Activated CD4-positive, alpha-beta memory T cell treated with anti-CD3 and anti-CD28 coated beads, Interleukin-2, amount 10 ng/mL, durations not matched to agents 7 days and 5 days (primary cell): Measurements from ENCODE around the gene MYLK. TPM values are rescaled to one million over a fixed set of nuclear protein-coding genes. Genes with fewer than 3 reads are reported as not detected.

ENCODE experiments used
- CTCF ChIA-PET: fragments of 350-600 bp; sonication (Branson Sonifier 250); formaldehyde crosslinking; loops from one replicate; lab custom pipeline; 2021; ENCODE audit warnings: antibody characterized with exemption, inconsistent platforms; lab: Charles Lee
- POLR2A ChIA-PET: fragments of 350-600 bp; sonication (Branson Sonifier 250); formaldehyde crosslinking; loops from one replicate; lab custom pipeline; 2021; ENCODE audit warnings: antibody characterized with exemption; lab: Charles Lee
- DNase-seq: peaks from one replicate; pipeline ENCODE4 v3.0.0-alpha.2; 2020
- H3K27ac Mint-ChIP-seq: one replicate; pipeline ENCODE4 v1.8.0; 2021; ENCODE audit warnings: mild to moderate bottlenecking, mixed read lengths
- H3K27me3 Mint-ChIP-seq: one replicate; pipeline ENCODE4 v1.8.0; 2021; ENCODE audit warnings: mixed read lengths
- H3K36me3 Mint-ChIP-seq: one replicate; pipeline ENCODE4 v1.8.0; 2021; ENCODE audit warnings: low read depth, mixed read lengths
- H3K4me1 Mint-ChIP-seq: one replicate; pipeline ENCODE4 v1.8.0; 2021; ENCODE audit warnings: mixed read lengths
- H3K4me3 Mint-ChIP-seq: one replicate; pipeline ENCODE4 v1.8.0; 2021; ENCODE audit warnings: mild to moderate bottlenecking, mixed read lengths
- H3K9me3 Mint-ChIP-seq: one replicate; pipeline ENCODE4 v1.8.0; 2021; ENCODE audit warnings: mixed read lengths
- total RNA-seq, 2 experiments: library from RNA; stranded (reverse); gene quantifications; one replicate each; pipeline ENCODE4 v1.2.3, GENCODE V29; 2021

Gene MYLK
- total RNA-seq, 2 experiments from 2014 or later, result 0.50 to 0.68 TPM

DNA sequence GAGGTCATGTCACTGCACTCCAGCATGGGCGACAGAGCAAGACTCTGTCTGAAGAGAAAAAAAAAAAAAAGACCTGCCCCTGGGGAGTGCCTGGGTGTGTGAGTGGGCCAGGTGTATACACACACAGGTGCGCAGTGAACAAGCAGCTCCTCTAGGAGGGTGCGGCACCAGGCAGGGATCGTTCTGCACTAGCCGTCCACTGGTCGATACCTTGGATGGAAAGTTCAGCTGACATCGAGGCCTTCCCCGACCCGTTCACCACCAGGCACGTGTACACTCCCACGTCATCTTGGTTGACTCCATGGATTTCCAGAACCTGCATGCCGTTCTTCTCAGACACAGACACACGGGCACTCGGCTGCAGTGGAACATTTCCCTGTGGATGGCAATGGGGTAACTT lies 147.0 kb downstream of the MYLK start:
- Mint-ChIP-seq H3K4me3 (no peak overlapping the region), H3K4me1 (no peaks in the 10 kb centered on the region), H3K27ac (no peak overlapping the region), H3K36me3 (no peaks in the 10 kb centered on the region), H3K9me3 (no peaks in the 10 kb centered on the region), H3K27me3 (peaks cover 8% of the 10 kb centered on the region)
- ChIA-PET CTCF (interaction anchor here (1.1 kb wide), 1 partner anchor 14 kb away, joined by 3 read pairs; no protein-coding TSS in a partner anchor), POLR2A (no interaction called here)
- DNase-seq, result no peak

DNA sequence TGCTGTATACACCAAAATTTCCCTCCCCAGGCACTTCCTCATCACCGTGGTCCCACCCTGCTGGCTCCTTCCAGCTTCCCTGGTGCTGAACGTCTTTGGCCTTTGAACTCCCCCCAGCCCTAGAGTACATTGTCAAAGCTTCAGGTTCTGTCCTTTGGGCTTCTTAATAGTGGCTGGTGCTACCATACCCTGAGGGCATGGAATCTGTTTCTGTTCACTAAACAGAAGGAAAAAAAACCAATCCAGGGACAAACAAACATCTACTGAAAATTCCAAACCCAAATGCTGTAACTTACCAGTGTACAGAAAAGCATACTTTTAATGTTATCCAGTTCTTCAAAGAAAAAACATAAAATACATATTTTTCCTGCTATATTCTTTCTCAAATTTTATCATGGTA lies 148.7 kb downstream of the MYLK start:
- no peak for DNase-seq
- ChIA-PET POLR2A (no interaction called here), CTCF (no interaction called here)
- Mint-ChIP-seq H3K9me3 (no peaks in the 10 kb centered on the region), H3K27ac (no peak overlapping the region), H3K4me3 (no peak overlapping the region), H3K36me3 (no peaks in the 10 kb centered on the region), H3K4me1 (no peaks in the 10 kb centered on the region), H3K27me3 (peaks cover 12% of the 10 kb centered on the region)

DNA sequence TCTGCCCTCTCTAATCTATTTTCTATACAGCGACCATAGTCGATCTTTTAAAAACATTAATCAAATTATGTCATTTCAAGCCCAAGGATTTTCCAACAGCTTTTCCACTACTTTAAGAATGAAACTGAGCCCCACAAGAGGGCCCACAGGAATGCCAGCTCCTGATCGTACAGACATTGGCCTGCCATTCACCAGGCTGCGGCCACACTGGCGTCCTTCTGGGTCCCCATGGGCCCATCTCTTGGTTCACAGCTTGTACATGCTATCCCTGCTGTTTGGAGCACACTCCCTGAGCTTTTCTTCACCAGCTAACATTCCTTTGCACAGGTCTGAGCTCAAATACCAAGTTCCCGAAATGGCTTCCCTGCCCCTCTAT lies 149.6 kb downstream of the MYLK start:
- no peak for DNase-seq
- no peaks in the 10 kb centered on the region for H3K9me3 Mint-ChIP-seq
- CTCF ChIA-PET, result interaction anchor here (1.4 kb wide), 1 partner anchor 11 kb away, joined by 3 read pairs; no protein-coding TSS in a partner anchor
- H3K36me3 Mint-ChIP-seq, result no peaks in the 10 kb centered on the region
- no peak overlapping the region for H3K4me3 Mint-ChIP-seq
- H3K27ac Mint-ChIP-seq, result no peak overlapping the region
- POLR2A ChIA-PET, result no interaction called here
- H3K4me1 Mint-ChIP-seq, result no peaks in the 10 kb centered on the region
- peaks cover 14% of the 10 kb centered on the region for H3K27me3 Mint-ChIP-seq

DNA sequence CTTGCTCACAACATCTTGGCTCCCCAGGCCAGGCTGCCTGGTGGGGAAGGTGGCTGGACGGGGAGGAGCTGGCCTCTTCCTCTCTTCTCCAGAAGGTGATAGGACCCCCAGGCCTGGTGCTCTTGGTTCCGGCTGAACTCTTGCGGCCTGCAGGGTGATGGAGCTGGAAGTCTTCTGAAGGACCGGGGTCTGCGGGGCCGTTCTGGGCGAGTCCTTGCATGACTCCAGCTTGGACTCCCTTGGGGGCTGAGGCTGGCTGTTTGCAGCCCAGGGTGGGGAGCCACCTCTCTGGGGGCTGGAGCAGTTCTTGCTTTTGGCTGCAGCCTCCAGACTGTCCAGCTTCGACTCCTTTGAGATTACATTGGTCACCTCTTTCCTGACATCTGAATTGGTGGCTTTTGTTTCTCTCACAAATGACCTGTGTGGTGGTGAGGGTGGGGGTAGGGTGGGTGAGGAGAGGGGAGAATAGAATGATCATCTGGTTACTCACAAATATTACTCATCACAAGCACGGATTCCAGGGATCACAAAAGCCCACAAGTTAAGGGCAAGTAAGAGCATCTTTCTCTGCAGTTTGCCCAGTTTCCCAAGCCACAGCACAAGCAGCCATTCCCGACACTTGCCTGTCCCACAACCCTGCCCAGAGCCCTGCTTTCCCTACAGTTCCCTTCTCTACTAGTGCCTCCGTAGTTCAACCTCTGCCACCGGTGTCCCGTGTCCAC lies 150.2 kb downstream of the MYLK start:
- Mint-ChIP-seq H3K27ac (no peak overlapping the region), H3K9me3 (no peaks in the 10 kb centered on the region), H3K36me3 (no peaks in the 10 kb centered on the region), H3K4me3 (no peak overlapping the region), H3K27me3 (peaks cover 19% of the 10 kb centered on the region), H3K4me1 (no peaks in the 10 kb centered on the region)
- DNase-seq, result no peak
- POLR2A ChIA-PET, result no interaction called here
- CTCF ChIA-PET, result interaction anchor here (1.4 kb wide), 1 partner anchor 10 kb away, joined by 3 read pairs; no protein-coding TSS in a partner anchor

DNA sequence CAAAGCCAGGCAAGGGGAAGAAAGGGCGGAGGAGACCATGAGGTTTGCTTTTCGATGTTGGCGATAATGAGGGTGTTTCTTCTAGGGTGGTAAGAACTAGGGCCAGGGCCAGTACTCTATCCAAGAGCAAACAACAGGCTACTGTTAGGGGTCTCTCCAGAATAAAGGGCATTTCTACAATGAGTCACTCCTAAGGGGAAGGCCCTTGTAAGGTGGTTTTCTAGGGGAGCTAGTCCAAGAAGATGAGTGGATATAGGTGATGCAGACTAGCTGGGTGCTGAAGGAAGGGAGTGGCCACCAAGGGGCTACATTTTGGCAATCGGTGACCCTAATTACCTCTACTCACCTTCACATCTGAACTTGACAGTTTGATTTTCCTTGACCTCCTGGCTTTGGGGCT lies 150.8 kb downstream of the MYLK start:
- Mint-ChIP-seq H3K27ac (no peak overlapping the region), H3K4me1 (no peaks in the 10 kb centered on the region), H3K36me3 (no peaks in the 10 kb centered on the region), H3K27me3 (peaks cover 22% of the 10 kb centered on the region), H3K9me3 (no peaks in the 10 kb centered on the region), H3K4me3 (no peak overlapping the region)
- no peak for DNase-seq
- POLR2A ChIA-PET, result no interaction called here
- CTCF ChIA-PET, result interaction anchor here (1.4 kb wide), 1 partner anchor 10 kb away, joined by 3 read pairs; no protein-coding TSS in a partner anchor

DNA sequence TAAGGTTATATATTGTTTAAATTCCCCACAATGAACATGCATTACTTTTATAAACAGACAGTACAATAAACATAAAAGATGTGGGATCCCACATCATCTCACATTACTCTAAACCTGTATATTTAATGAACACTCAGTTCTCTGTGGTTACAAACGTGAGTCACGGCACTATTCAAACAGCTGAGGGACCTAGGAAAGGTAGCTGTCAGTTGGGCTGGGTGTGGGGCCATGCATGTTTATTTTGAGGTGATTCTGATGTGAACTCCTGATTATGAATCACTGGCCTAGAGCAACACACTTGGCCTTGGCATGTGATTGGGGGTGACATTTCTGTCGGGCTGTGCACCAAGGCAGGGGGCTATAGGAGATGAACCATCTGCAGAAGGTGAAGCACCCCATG lies 151.7 kb downstream of the MYLK start:
- no peak for DNase-seq
- POLR2A ChIA-PET, result no interaction called here

DNA sequence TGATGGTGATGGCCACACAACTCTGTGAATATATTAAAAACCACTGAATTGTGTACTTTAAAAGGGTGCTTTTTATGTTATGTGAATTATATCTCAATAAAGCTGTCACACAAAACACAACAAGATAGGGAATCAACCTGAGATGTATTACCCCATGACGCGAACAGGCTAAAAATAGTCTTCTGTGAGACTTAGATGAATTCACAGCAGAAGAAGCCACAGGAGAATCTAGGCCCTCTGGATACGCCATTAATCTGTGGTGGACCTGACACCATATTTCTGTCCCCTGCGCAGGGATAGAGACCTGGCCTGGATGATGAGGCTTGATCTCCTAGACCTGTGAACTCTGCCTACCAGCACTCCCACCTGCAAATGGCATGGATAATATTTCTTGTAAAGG lies 153.3 kb downstream of the MYLK start:
- ChIA-PET CTCF (interaction anchor here (1.7 kb wide), 1 partner anchor 89 kb away, joined by 4 read pairs; no protein-coding TSS in a partner anchor), POLR2A (no interaction called here)
- Mint-ChIP-seq H3K9me3 (no peaks in the 10 kb centered on the region), H3K4me1 (no peaks in the 10 kb centered on the region), H3K27me3 (peaks cover 32% of the 10 kb centered on the region), H3K4me3 (no peak overlapping the region), H3K36me3 (no peaks in the 10 kb centered on the region), H3K27ac (no peak overlapping the region)
- no peak for DNase-seq

More for the DNA sequence above, 151.7 kb downstream of the MYLK start:
- CTCF ChIA-PET, result no interaction called here
- no peaks in the 10 kb centered on the region for H3K9me3 Mint-ChIP-seq
- no peak overlapping the region for H3K27ac Mint-ChIP-seq
- no peaks in the 10 kb centered on the region for H3K4me1 Mint-ChIP-seq
- no peak overlapping the region for H3K4me3 Mint-ChIP-seq
- H3K27me3 Mint-ChIP-seq, result peaks cover 26% of the 10 kb centered on the region
- H3K36me3 Mint-ChIP-seq, result no peaks in the 10 kb centered on the region

DNA sequence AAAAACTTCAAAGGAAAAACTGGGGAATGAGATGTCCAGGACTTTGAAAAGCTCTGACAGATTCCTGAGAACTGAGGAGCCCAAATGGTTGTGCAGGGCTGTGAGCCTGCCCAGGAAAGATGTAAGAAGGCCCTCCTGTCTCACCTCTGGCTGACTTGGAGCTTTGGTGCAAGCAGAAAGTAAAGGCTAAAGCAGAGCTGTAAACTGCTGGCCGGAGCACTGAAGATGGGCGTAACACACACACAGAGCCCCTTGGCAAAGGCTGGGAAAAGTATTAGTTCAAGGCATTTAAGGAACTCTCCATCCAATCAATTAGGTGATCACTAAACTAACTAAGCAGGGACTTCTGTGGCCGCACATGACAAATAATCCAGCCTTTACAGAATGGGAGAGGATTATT lies 155.1 kb downstream of the MYLK start:
- no peaks in the 10 kb centered on the region for H3K36me3 Mint-ChIP-seq
- CTCF ChIA-PET, result interaction anchor here (1.7 kb wide), 1 partner anchor 87 kb away, joined by 4 read pairs; no protein-coding TSS in a partner anchor
- H3K4me1 Mint-ChIP-seq, result no peaks in the 10 kb centered on the region

DNA sequence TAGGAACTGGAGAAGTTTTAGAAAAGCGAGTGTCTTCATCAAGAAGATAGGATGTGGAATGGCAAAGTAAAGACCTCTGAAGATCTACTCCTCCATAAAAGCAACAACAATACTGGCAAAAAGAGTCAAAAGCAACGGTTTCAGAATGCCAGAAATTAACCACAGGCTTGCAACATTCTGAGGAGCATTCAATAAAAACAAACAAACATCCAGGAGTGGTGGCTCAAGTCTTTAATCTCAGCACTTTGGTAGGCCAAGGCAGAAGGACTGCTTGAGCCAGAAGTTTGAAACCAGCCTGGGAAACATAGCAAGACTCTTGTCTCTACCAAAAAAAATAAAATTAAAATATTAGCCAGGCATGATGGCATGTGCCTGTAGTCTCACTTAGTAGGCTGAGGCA lies 156.1 kb downstream of the MYLK start:
- Mint-ChIP-seq H3K27me3 (peaks cover 31% of the 10 kb centered on the region), H3K27ac (no peak overlapping the region), H3K4me3 (no peak overlapping the region), H3K9me3 (no peaks in the 10 kb centered on the region), H3K36me3 (no peaks in the 10 kb centered on the region), H3K4me1 (no peaks in the 10 kb centered on the region)
- no peak for DNase-seq
- CTCF ChIA-PET, result interaction anchor here (1.9 kb wide), 1 partner anchor 86 kb away, joined by 4 read pairs; no protein-coding TSS in a partner anchor
- POLR2A ChIA-PET, result no interaction called here

More for the DNA sequence above, 155.1 kb downstream of the MYLK start:
- no peak for DNase-seq
- Mint-ChIP-seq H3K27me3 (peaks cover 32% of the 10 kb centered on the region), H3K9me3 (no peaks in the 10 kb centered on the region), H3K4me3 (no peak overlapping the region), H3K27ac (no peak overlapping the region)
- POLR2A ChIA-PET, result no interaction called here

DNA sequence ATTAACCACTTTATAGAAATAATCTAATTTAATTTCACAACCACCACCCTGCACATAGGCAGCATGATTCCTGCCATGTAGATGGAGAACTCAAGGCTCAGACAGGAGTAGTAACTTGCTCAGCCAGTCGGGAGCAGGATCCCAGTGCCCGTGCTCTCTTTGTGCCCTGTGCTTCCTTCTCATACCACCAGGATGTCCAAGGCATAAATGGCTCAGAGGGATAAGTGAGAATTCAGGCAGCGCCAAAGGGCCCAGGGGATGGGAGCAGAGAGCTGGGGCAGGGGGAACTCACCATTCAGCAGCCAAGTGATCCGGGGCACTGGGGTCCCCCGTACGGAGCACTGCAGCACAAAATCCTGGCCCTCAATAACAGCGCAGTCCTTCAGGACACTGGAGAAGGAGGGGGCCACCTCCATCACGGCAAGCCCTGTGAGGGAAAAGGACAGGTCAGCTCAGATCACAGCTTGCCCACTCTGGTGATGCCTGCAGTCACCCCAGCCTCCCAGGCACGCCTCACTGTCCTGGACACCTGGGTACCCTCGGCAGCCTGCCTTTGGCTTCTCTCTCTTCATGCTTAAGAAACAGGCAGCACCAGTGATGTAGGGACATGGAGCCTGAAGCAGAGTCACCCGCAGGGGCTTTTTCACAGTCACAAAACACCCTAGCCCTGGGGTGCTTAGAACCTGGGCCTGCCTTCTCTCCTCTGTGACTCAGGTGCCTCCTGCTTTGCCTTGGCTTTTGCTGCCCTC lies 158.3 kb downstream of the MYLK start:
- no peaks in the 10 kb centered on the region for H3K36me3 Mint-ChIP-seq
- peaks cover 26% of the 10 kb centered on the region for H3K27me3 Mint-ChIP-seq
- ChIA-PET CTCF (no interaction called here), POLR2A (no interaction called here)
- no peak for DNase-seq
- H3K27ac Mint-ChIP-seq, result no peak overlapping the region
- H3K4me1 Mint-ChIP-seq, result no peaks in the 10 kb centered on the region
- no peaks in the 10 kb centered on the region for H3K9me3 Mint-ChIP-seq
- H3K4me3 Mint-ChIP-seq, result no peak overlapping the region

DNA sequence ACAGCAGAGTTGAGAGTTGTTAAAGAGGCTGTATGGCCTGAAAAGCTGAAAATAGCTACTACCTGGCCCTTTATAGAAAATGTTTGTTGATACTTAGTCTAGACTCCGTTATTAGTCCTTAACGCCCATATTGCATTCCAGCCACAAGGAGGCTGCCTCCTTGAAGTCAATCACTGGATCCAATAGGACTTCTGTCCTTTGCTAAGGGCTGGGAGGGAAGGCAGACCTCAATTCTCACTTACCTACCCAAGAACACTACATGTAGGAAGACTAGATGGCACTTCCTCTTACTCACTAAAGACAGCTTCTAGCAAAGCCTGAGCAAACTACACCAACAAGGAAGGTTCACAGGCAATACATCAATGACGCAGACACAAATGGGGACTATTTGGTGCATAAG lies 159.8 kb downstream of the MYLK start:
- Mint-ChIP-seq H3K27me3 (peaks cover 20% of the 10 kb centered on the region), H3K9me3 (no peaks in the 10 kb centered on the region), H3K27ac (no peak overlapping the region), H3K4me3 (no peak overlapping the region), H3K4me1 (no peaks in the 10 kb centered on the region), H3K36me3 (no peaks in the 10 kb centered on the region)
- ChIA-PET CTCF (interaction anchor here (0.6 to 2.9 kb wide), 16 partner anchors 10 to 607 kb away, joined by 3 to 23 read pairs (median 3); no protein-coding TSS in a partner anchor), POLR2A (no interaction called here)
- no peak for DNase-seq

DNA sequence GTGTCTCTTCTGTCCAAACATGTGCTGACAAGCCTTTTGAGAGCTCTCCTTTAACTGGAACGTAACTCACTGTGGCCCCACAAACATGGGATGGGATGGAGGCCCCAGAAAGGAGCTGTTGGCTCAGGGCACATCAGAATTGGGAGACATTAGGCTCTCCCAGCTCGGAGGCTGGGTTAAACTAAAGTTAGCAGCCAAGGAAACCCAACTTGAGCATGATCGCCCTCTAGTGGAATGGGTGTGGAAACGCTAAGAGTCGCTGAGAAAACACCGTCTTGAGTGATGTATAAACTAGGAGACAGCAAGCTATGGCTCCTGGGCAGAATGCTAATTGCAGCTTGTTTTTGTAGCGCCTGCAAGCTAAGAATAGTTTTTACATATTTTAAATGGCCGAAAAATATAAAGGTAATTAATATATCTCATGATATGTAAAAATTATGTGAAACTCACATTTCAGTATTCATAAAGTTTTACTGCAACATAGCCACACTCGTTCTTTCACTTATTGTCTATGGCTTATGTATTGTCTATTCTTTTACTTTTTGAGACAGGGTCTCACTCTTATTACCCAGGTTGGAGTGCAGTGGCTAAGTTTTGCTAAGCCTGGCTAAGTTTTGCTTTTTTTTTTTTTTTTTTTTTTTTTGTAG lies 160.5 kb downstream of the MYLK start:
- ChIA-PET CTCF (interaction anchor here (0.6 to 2.9 kb wide), 17 partner anchors 9 to 608 kb away, joined by 3 to 23 read pairs (median 3); no protein-coding TSS in a partner anchor), POLR2A (no interaction called here)
- Mint-ChIP-seq H3K4me3 (no peak overlapping the region), H3K9me3 (no peaks in the 10 kb centered on the region), H3K36me3 (no peaks in the 10 kb centered on the region), H3K4me1 (no peaks in the 10 kb centered on the region), H3K27me3 (peaks cover 14% of the 10 kb centered on the region), H3K27ac (no peak overlapping the region)
- peak; percentile 54 for DNase-seq

DNA sequence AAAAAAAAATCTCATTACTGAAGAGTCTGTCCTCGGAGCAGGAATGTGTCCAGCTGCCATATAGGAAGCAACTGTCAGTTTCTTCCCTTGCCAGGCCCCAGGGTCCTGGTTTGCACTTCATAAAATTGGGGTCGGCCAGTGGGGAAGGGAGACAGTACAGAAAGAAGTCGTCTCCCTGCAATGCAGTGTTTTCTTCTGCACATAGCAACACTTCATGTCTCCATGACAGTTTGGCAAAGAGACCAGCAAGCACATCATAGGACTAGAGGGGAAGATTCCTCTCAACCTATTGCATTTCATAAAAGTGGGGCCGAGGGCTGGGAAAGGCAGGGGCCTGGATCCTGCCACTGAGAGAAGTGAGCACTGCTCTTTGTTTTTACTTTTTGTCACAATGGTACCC lies 161.1 kb downstream of the MYLK start:
- H3K27me3 Mint-ChIP-seq, result peaks cover 16% of the 10 kb centered on the region
- ChIA-PET POLR2A (no interaction called here), CTCF (interaction anchor here (0.9 to 2.9 kb wide), 9 partner anchors 11 to 394 kb away, joined by 3 to 23 read pairs (median 4); no protein-coding TSS in a partner anchor)
- no peaks in the 10 kb centered on the region for H3K9me3 Mint-ChIP-seq
- no peaks in the 10 kb centered on the region for H3K36me3 Mint-ChIP-seq
- no peak for DNase-seq
- no peak overlapping the region for H3K27ac Mint-ChIP-seq
- H3K4me1 Mint-ChIP-seq, result no peaks in the 10 kb centered on the region
- no peak overlapping the region for H3K4me3 Mint-ChIP-seq
